ENCODE data around the gene STXBP4.

The STXBP4 gene

DNA sequence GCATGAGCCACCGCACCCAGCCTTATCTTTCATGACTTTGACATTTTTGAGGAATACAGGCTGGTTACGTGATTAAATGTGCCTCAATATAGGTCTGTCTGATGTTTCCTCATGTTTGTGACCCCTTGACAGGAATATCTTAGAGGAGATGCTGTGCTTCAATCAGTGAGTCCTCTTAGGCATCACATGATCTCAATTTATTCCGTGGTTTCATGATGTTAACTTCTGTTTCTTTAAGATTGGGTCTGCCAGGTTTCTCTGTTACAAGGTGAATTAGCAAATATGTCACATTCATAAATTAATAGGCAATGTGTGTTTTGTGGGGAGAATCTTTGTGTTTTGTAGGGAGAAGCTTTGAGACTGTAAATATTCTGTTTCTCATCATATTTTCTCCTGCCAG lies 3.3 kb downstream of the STXBP4 start:
- no peak for DNase-seq

DNA sequence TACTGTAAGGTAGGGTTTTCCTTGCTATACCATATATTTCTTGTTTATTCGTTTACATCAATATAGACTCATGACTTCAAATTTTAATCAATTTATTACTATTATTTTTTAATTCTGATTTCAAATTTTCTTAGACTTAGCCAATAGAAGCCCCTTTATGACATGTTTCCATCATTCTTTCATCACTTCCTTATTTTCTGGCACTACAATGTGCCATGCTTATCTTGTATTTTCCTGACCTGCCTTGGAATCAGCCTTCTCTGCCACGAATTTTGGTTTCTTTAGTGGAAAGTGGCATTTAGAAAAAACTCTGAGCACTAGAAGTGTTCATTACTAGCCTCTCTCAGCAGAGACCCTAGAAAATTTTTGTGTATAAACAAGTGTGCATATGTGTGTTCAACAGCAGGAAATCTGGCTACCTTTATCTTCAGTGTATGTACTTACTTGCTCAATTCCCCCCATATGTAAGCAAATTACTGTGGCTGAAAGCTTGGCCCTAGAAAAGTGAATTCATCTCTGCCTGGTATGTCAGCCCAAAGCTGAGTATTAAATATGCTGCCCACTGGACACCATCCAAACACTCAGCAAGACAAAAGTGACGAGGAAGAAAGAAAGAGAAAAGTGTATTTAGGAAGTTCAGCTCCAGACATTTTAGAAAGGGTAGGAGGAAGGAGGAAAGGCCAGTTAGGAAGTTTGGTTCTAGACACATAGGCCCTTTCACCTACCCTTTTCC lies 4.0 kb downstream of the STXBP4 start:
- no peak for DNase-seq

DNA sequence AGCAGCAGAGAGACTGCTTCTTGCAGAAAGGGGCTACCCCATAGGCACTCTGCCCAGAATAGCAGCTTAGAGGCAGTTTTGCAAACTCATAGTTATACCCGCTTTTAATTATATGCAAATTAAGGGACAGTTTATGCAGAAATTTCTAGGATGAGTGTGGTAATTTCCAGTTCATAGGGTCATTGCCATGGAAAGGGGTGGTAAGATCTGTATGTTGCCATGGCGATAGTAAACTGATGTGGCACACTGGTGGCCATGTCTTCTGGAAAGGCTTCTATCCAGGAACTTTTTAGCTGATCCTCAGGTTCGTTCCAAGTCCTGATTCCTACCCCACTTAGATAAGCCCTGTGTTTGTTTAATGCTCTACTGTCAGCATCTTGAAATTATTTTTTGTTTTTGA lies 6.2 kb downstream of the STXBP4 start:
- DNase-seq = no peak

DNA sequence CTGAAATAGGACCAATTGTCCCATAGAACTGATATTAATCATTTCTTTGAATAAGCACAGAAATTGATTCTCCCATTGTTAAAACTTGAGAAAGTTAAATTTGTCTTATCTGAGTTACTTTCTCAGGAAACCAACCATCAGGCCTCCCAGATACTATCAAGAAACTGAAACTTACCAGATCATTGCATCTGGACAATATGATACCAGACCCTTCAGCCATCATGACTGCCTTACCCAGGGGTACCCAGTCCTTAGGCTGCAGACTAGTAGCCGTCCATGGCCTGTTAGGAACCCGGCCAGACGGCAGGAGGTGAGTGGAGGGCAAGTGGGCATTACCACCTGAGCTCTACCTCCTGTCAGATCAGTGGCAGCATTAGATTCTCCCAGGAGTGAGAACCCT lies 7.8 kb downstream of the STXBP4 start:
- DNase-seq = no peak

DNA sequence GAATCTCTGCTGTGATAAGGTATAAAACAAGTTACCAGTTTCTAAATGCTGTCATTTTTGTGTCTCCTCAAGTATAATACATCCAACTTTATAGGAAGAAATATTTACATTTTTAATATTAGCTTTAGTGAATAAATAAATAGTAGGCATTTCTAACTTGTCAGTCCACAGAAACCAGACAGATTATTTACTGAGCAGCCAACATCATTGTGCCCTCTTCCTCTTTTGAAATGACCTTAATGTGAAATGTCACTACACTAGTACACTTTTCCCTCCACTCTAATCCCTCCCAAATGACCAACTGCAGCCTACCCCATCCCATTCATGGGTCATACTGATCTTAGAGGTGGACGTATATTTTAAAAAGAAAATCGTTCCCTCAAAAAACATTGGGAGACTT lies 9.2 kb downstream of the STXBP4 start:
- no peak for DNase-seq

DNA sequence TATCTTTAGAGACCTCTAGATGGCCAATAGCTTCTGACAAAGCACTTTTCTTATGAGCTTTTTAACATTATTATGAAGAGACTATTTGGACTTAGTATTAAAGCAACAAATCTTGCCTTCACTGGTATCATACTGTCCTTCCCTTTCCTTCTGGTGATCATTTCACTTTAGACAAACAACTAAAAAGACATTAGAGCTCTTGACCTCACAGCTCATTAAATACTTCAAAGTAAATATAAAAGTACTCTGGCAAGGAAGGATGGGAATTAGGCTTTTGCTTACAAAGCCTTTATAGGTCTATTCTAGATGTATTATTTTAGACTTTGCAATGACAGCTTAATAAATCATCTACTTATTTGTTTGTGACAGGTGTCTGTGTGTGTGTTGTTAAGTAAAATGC lies 11.1 kb downstream of the STXBP4 start:
- no peak for DNase-seq

DNA sequence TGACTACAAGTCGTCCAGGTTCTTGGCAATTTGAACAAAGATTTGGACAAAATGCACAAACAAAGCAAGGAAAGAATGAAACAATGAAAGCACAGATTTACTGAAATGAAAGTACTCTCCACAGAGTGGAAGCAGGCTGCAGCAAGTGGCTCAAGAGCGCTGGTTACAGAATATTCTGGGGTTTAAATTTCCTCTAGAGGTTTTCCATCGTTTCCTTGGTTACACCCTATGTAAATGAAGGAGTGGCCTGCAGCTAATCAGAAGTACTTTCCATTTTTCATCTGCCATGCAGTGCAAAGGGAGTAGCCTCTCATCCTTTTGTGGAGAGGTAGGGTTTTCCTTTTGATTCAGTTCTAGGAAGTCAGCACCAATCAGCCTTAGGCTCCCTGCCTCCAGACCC lies 11.8 kb downstream of the STXBP4 start:
- DNase-seq = no peak

DNA sequence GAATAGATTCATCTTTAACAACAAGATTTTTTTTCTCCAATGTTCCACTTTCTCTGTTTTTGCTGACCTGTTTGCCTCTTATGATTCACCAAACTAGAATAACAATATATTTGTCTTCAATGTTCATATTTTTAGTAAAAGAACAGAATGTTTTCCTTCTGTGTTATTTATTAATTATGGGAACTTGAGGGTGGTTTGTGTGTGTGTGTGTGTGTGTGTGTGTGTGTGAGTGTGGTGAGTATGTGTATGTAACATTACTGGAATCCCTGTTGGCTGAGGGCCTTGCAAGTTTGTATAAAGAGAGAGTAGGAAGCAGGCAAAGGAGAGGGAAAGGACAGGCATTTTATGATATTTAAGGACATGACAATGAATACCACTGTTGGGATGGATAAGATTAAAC lies 13.8 kb downstream of the STXBP4 start:
- DNase-seq = no peak

DNA sequence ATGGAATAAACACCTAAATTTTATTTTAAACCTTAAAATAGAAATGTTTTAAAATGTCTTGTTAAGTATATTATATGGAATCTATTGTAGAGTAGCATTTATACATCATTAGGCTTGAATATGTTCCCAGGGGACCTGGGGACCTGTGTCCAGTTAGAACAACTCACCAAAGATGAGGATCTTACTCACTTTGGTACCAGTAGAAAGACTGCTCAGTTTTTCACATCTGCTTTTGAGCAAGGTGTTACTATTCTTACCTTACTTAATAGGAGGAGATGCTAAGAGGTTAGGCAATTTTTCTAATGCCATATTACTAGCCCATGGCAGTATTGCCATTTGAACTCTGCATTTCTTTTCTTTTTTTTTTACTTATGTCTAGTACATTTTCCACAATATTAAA lies 14.7 kb downstream of the STXBP4 start:
- no peak for DNase-seq

DNA sequence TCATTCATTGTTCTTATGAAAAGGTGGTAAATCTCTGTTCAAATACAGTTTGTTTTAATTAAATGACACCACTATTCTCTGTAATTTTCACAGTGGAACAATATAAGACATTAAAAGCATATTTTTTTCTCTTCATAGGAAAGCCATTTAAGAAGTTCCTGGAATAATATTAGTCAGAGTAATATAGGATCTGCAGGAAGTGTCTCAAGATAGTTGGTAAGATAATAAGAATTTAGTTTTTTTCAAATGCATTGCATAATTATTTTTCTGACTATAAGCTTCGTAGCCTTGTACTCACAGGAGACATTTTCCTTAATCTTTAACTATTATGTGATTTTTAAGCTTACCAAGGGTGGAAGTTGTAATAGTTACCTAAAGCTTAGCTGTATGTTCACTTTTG lies 16.9 kb downstream of the STXBP4 start:
- no peak for DNase-seq

DNA sequence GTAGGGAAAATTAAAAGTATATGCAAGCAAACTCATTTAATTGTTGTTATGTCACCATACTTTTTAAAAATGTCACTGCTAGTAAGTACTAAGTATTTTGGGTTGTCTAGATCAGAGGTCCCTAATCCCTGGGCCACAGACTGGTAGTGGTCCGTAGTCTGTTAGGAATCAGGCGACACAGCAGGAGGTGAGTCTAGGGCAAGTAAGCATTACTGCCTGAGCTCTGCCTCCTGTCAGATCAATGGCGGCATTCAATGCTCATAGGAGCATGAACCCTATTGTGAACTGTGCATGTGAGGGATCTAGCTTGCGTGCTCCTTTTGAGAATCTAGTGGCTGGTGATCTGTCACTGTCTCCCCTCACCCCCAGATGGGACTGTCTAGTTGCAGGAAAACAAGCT lies 21.6 kb downstream of the STXBP4 start:
- DNase-seq = no peak

DNA sequence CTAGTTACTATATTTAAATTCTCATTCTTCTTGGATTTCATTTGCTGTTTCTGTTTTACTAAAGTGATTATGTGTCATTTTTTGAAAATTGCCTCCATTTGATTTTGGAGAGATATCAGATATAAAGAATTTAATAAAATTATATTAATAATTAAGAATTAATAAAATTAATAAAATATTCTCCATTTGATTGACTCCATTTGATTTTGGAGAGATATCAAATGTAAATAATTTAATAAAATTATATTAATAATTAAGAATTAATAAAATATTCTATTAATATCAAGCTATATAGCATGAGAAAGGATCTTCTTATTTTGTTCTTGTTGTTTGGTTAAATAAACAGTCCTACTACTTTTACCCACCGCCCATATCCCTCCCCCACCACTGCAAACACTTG lies 23.0 kb downstream of the STXBP4 start:
- no peak for DNase-seq

DNA sequence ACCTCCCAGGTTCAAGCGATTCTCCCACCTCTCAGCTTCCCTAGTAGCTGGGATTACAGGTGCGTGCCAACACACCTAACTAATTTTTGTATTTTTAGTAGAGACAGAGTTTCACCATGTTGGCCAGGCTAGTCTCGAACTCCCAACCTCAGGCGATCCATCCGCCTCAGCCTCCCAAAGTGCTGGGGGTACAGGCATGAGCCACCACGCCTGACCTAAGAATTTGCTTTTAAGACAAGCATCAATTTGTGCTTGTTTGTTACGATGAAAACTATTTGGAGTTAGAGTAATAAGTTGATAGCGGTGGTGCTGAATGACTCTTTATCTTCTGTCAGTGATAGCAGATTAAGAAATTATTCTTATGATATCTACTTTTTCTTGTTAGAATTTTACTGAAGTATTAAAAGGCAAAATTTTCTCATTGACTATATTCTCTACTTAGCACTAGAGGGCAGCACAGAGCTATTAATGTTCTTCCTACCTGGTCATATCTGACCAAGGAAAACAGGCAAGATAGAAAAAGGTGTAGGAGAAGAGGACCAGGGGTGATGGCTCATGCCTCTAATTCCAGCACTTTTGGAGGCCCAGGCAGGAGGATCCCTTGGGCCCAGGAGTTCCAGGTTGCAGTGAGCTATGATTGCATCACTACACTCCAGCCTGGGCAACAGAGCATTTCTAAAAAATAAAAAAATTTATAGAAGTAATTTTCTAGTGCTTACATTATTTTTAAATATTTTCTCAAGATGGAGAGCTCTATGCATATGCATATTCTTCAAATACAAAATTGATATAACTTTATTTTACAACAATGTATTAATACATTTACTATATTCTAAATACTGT lies 24.5 kb downstream of the STXBP4 start:
- DNase-seq = peak; percentile 57

DNA sequence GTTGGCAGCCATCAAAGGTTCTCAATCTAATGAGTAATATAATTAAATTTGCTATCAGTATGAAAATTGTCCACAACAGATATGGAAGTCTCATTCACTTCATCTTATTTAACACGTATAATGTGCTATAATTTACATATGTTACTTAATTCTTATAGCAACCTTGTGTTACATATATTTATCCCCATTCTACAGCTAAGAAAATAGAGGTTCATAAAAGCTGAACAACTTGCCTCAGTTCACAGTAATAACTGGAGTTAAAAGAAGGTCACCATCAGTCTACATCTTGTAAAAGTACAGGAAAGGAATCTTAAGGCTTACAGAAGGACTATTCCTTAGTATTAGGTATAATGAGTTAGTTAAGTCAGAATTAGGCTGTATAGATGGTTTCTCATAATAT lies 27.9 kb downstream of the STXBP4 start:
- no peak for DNase-seq

DNA sequence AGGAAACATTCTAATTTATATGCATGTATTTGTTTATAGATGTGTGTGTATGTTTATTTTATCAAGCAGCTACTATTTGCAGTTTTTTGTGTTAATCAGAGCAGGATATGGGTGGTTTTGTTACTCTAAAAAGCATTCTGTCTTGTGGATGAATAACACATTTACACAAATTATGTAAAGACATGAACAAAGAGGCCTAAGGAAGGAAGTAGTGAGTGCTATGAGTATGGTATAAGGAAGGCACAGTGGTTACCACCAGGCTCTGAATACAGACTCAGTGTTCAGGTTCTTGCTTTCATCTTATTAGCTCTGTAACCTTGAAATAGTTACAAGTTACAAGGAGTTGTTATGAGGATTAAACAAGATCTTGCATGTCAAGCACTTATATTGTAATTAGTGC lies 33.9 kb downstream of the STXBP4 start:
- no peak for DNase-seq

DNA sequence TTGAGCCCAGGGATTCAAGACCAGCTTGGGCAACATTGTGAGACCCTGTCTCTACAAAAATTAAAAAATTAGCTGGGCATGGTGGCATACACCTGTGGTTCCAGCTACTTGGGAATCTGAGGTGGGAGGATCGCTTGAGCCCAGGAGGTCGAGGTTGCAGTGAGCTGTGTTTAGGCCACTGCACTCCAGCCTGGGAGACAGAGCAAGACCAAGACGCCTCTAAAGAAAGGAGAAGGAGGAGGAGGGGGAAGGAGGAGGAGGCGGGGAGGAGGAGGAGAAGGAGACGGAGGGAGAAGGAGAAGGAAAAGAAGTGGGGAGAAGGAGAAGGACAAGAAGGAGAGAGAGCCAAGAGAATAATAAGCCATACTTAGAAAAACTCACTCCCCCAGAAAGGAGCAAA lies 35.9 kb downstream of the STXBP4 start:
- no peak for DNase-seq

DNA sequence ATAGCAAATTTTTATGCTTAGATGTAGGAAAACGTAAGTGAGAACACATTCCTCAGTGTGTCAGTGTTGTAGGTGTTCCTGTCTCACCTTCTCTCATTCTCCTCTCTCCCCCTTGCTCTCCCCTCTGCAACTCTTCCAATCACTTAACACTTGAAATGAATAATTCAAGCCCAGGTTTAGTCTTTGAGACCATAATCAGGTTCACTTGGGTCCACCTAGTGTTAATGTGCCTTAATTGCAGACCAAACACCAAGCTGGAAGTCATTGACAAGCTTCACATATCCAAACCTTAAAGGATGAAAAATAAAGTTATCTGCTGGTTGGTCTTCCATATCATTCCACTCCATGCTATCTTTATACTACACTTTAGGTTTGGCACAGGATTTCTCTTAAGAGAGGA lies 37.0 kb downstream of the STXBP4 start:
- peak; percentile 41 for DNase-seq

DNA sequence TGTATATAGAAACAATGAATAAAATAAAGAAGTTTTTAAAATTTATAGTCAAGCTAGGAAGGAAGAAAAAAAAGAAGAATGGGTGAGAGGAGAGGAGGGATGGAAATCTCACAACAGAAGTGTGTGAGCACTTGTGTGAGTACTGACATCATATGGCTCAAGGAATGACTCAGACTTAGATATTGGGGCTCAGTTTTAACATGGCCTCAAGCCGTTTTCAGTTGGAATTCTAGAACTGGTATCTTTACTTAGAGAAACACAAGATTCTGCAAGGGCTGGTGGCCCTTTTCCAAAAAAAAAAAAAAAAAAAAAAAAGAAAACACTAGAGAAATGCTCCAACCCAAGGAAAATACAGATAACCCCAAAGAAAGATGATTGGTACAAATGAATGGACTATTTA lies 55.1 kb downstream of the STXBP4 start:
- DNase-seq = no peak

DNA sequence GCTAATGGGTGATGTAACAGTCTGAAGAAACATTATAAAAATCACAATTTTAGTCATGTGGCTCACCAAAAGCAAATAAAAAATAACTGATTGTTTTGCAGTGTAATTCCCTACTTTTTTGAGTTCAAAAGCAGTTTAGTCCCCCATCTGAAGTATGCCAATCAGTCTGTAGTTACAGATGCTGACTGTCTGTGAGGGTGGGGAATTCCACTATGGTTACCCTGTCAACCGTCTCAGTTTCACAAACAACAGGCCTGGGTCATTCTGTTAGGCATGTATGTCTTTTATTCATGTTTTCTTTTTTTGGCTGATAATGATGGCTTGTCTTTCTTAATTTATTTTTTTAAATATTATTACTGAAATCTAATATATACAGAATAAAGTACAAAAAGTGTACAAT lies 69.3 kb downstream of the STXBP4 start:
- DNase-seq = peak; percentile 67

DNA sequence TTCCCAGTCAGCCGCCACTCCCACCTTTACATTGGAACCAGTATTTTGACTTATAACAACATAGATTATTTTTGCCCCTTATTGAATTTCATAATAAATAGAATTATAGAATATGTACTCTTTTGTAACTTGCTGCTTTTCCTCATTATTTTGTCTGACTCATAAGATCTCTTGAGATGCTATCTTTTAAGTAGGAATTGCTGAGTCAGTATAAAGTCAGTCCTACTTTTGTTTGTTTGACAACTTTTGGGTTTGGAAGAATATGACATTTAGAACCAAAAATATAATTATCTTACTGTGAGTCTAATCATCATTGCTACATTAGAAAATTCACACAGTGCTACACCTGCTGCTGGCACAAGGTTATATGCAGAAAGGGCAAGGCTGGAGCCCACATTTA lies 69.7 kb downstream of the STXBP4 start:
- DNase-seq = no peak

DNA sequence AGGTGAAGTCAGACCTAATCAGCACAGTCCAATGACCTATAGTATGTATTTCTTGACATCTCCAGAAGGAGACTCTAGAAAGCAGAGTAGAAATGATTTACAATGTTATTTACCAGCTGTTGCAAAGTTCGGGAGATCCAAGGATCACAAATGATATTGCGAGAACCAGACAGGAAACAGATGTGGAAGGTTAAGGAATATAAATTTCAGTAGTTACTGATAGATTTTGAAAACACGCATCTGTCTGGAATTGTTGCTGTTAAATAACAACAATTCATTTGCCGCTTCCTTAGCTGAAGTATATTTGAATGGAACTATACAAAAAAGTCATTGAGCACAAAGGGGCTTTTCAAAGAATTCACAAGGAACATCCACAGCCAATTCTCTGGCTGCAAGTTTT lies 72.0 kb downstream of the STXBP4 start:
- no peak for DNase-seq

DNA sequence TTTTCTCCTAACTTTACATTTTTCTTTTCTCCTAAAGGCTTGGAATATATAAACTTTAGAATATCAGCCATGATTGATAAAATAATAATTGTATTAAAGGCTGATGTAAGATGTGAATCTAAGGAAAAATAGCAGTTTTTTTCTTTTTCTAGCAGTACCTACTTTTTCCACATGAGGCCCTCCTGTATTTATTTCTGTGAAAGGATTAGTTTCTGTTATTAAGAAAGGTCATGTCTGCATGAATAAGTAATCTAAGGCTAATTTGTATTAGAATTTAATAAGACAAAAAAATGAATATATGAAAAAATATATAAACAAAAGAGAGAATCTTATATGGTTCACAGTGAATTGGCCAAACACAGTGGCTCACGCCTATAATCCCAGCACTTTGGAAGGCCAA lies 85.3 kb downstream of the STXBP4 start:
- DNase-seq = no peak

DNA sequence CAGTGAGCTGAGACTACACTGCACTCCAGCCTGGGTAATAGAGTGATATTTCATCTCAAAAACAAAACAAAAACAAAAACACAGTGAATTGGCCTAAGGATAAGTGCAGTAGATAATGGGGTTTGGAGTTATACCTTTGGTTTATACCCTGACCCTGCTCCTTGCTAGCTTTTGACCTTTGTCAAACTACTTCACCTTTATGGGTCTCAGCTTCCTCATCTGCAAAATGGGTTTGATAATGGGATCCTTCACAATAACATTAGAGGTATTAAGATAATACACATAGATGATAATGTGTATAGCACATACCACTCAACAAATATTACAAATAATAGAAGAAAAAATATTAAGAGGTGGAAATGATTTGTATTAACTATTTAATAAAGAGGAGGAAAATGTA lies 85.9 kb downstream of the STXBP4 start:
- no peak for DNase-seq

DNA sequence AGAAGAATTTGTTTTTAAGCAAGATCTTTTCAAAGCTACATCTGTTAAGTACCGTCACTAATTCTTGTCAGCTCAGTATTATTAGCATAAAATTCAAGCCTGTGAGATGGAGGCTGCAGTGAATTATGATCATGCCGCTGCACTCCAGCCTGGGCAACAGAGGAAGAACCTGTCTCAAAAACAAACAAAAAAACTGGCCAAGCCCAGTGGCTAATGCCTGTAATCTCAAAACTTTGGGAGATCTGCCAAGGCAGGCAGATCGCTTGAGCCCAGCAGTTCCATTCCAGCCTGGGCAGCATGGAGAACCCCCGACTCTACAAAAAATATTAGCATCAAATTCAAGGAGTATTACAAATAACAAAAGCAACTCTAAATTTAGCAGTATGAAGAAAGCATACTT lies 88.0 kb downstream of the STXBP4 start:
- no peak for DNase-seq

DNA sequence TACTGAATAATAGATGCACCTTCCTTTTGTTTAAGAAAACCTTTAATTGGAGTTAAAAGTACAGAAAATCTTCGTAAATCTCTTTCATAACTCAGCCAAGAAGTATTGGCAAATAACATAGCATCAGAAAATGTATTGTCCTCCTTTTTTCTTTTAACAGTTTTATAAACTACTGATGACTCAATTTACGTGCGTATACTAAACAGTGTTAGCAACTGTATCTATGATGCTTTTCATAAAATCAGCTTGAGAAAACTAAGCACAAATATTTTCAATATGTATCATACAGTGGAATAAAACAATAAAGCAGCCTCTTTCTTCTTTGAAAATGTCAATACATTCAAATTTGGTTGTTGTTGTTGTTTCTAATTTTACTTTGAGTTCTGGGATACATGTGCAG lies 88.6 kb downstream of the STXBP4 start:
- DNase-seq = no peak
